HuH-7 (cell line): Measurements from ENCODE around the gene NDUFV1.
"Not testable (repeated sequence)": the region's sequence is repeated elsewhere in the genome, so short reads cannot be mapped to it uniquely, and the experiment has no call there.

Experiments used
- DNase-seq: peaks from one replicate; pipeline ENCODE4 v3.0.0; 2011; ENCODE audit warnings: low spot score

The NDUFV1 gene

DNA sequence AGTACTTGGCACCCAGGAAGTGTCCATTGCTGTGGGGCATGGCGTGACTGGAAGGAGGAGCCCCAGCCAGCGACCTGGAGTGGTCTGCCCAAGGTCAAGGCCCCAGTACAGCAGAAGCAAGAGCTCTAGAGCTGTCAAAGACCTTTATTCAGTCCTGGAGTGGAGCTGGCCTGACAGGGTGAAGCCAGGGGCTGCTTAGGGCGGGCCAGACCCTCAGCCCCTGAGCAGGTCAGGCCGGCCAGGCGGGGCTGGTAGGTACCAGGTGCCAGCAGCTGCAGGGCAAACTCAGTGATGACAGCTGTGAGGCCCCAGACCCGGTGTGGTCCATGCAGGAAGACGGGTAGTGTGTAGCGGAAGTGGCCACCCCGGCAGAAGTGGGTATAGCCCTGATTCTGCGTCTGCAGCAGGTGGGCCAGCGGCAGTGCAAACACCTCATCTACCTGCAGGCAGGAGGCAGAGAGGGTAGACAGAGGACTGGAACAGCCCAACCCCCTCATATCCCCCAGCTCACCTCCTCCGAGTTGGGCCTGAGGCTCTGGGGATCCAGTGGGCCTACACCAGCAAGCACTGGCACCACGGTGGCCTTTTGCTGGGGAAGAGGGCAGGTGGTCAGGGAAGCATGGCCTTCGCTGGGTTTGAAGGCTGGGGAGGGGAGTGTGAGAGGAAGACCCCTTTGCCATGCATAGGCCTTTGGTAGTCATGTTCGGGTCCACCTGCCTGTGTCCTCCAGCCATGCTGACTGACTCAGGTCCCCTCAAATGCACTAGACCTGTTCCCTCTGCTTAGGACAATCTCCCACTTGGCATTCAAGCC is 21.3 kb downstream of the NDUFV1 start:
- no peak for DNase-seq

DNA sequence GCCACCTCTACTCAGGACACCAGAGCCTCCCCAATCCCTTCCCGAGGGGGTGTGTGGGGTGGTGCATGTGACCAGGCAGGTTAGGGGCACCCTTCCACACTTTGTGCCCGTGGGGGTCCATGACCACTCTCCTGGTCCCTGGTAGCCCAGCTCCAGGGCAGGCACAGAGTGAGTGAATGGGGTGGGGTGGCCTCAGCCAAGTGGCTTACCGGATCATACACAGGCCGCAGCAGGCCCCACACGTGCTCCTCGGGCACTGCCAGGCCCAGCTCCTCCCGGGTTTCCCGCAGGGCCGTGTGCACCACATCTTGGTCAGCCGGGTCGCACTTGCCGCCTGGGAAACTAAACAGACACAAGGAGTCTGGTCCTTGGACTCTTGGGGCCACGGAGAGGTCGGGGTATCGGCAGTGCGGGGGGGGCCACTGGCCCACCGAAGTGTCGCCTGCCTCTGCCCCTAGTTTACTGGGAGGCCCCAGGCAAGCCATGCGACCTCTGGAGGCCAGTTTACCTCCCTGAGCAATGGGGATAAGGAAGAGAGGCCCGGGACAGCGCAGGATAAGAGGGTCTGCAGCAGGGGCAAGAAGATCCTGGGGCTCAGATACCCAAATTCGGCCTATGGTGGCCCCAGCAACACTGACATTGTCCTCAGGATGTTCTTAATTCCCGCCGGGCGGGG is 22.1 kb downstream of the NDUFV1 start:
- DNase-seq = no peak

DNA sequence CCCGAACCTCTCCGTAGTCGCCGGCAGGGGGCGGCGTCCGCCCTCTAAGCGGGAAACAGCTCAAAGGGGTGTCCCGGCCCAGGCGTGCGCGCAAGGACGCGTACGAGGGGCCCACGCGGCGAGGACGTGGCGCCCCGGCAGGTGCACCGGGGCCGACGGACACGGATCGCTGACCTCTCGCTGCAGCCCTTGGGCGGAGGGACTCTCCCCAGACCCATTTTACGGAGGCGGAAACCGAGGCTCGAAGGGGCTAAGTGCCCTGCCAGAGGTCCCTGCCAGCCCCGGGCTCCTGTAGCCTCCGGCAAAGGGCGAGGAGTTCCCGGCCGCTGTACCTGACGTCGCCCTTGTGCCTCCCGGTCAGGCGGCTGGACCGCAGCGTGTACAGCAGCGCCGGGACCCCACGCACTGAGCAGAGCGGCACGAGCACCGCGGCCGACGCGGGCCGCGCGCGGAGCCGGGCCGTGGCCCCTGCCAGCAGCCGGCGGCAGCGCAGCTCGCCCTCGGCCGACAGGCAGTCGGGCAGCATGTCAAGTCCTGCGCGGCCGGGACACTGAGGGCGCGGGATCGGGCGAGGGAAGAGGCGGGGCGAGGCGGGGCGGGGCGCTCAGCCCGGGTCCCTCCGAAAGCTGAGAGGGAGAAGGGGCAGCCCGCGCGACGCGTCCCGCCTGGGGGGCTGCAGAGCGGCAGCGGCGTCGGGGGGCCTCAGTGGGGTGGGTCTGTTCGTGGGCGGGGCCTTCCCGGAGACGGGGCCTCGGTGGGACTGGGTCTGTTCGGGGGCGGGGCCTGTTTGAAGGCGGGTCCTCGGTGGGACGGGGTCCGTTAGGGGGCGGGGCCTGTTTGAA is 22.9 kb downstream of the NDUFV1 start, which contains the start of gene NUDT8:
NUDT8 (minus strand) TSS at position 552 of the 842 bp plus-strand sequence; CDS start at position 526, 26 bp downstream.
- peak; percentile 100 for DNase-seq

DNA sequence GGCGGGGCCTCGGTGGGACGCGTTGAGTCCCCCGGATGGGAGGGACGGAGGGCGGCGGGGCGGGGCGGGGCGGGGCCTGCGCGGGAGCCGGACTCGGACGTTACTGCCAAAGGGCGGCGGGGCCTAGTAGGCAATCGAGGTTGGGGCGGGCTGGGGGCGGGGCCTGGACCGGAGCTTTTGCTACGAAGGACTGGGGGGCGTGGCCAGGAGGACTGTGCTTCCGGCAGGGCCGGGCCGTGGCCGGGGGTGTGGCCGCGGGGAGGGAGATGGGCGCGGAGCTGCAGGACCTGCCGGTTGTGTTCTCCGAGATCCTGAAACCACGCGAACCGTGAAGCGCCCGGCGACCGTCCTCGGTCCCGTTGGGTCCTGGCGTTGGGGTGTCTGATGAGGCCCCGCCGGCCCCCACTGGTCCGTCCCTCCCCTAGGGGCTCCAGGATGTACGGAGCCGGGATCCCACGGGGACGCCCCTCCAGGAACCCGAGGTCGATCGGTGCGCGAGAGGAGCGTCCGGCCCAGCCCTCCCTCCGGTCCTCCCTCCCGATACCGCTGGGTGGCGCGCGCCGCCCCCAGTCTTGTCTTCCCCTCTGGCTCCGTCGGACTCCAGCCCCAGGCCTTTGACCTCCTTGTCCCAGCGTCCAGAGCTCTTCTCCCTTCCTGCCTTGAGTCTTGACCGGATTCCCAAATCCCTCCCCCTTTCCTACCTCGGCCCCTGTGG is 23.6 kb downstream of the NDUFV1 start:
- DNase-seq = peak; percentile 100

DNA sequence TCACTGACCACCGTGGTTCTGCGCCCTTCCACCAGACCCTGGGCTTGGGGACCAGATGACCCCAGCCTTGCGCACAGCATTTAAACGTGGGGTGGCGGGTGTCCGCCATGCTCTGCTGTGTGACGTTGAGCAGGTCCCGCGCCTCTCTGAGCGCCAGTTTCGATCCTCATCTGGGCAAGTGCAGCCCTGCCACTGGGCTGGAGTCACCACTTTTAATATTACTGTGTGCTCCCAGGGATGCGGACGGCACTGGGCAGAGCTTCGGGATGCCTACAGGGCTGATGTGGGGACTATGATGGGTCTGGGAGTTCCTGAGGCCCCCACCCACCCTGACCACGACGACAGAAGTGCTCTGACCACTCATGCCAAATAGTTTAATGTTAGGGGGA is 24.2 kb downstream of the NDUFV1 start:
- DNase-seq = no peak

DNA sequence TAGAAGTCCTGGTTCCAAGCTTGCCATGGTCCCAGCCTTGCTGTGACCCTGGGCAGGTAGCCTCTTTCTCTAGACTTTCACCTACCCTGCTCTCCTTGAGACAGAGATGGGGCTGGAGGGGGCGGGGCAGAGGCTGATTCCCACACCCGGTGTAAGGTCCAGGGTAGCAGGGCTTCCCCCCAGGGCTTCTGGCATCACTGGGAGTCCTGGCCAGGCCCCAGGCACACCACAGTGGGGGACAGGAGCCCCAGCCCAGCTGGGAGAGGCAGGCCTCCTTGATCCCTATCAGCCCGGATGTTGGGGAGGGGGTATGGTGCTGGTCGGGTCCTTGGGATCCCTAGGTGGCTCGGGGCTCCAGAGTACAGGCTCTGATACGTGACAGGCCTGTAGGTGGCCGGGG is 24.7 kb downstream of the NDUFV1 start:
- DNase-seq = peak; percentile 74

DNA sequence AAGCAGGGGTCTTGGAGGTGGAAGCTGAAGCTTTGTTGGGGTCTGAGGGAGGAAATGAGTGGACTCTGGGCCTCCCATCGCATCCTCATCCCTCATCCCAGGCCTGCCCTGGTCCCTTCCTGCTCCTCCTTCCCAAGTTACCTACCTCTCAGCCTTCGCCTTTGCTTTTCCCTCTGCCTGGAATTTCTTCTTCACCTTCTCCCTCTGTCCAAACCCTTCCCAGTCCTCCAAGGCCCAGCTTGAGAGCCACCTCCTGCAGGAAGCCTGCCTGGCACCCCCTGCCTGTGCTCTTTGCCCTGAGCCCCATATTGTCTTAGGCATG is 25.1 kb downstream of the NDUFV1 start:
- no peak for DNase-seq

DNA sequence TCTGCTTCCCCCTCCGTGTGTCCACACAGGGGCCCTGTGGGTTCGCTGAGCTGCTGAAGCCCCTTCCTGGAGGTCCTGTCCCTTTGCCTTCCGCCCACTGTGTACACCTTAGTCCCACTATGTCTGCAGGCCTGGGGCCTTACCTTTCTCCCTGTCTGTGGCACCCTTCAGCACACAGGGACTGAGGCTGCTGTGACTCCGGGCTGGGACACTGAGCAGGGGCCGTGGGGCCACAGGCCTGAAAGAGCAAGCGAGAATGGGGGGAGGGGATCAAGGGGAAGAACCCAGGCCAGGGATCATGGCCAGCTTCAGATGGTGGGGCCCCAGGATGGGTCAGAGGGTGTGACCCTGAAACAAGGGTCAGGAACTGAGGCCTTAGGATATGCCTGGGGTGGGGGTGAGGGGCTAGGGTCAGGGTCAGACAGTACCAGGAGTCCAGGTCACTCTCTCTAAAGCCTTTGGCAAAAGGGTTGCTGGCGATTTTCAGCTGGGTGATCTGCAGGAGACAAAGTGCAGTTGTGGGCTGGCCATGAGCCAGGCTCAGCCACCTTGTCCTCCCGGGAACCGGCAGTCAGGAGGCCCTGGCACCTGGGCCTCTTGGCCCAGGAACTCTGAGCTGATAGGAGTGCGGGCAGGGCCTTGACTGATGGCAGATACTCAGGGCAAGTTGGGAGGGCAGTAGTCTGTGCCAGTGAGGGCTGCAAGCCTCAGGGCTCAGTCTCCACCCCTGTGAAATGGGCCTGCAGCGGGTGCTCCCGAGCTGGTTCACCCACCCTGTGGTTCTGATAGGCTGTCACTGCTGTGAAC is 25.6 kb downstream of the NDUFV1 start:
- DNase-seq = peak; percentile 90

DNA sequence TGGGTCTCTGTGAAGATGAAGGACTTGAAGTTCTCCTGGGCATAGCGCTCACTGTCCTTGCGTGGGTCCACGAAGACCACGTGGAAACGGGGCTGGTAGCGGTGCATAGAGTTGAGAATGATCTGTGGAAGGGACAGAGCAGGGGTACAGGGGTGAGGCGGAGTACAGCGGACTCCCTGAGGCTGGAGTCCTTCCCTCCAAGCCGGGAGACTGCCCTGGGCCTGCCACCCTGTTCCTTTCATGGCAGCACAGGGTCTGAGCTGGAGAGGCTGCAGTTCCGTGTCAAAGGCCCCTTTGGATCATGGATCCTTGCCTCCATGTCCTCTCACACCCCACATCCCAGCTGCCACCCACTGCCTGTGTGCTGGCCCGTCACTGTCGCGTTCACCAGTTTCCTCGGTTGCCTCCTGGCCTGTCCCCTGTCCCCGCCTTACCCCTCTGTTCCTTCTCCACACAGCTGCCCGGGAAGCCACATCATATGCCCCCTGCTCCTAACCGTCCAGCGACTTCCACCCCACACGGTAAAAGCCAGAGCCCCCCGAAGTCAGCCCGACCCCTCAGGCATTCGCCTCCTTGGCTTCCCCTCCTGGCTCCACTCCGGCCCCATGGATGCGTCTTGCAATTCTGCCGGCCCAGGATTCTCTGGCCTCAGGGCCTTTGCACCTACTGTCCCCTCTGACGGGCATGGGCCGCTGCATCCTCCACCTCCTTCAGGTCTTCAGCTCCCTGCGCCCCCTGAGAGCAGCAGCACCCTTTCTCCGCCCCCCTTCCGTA is 26.4 kb downstream of the NDUFV1 start:
- DNase-seq = no peak

DNA sequence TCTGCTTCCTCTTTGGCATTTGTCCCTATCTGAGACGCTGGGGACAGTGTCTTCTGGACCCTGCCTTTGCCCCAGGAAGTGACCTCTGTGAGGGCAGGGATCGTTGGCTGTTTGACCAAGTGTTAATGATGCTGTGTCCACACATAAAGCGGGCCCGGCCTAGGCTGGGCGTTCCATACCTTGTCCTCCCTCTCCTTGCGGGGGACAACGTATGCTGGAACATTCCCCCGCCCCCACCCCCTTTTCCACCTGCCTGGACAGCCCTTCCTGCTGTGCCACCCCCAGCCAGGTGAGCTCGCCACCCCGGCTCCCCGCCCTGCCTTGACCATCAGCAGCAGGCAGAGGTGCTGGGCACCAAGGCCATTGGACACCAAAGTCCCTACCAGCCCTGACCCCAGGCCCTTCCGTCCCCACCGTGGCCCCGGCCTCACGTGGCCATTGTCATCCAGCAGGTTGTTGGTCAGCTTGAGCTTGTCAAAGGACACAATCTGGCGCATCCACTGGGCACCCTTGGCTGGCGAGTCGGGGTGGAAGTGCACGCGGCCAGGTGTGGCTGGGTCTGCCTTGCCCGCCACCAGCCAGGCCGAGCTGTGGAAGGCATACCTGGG is 27.1 kb downstream of the NDUFV1 start:
- DNase-seq = peak; percentile 58

DNA sequence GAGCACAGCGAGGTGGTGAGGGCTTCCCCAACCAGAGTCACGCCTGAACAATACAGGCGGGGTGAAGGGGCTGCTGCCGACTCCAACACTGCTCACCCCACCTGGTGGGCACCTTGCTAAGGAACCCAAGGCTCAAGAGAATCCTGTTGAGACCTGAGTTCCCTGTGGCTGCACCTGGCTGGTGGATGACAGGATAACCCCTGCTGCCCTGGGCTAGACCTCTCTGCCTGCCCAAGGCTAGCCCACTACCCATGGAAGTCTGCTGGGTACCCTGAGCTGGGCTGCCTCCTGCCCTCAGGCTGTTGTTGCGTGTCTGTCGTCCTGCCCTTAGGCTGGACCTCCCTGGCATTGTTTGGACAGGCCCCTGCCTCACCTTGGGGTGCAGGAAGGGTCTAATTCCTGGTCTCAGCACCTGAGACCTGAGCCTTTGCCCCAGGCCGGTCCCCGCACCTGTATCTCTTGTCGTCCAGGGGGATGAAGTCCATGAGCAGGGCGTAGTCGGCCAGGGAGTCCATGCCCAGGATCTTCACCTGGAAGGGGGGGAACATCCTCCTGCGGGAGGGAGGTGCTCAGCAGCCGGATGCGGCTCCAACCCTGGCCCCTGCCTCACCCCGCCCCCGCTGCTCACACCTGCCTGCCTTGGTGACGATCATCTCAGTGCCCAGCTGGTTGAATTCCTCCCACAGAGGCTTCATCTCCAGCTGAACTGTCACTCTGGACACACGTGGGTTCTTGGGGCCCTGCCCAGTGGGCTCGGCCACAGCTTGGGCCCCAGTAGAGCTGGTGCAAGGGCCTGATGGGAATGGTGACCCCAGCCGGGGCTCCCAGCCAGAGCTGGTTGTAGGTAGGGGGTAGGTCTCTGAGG is 27.9 kb downstream of the NDUFV1 start:
- DNase-seq = no peak

DNA sequence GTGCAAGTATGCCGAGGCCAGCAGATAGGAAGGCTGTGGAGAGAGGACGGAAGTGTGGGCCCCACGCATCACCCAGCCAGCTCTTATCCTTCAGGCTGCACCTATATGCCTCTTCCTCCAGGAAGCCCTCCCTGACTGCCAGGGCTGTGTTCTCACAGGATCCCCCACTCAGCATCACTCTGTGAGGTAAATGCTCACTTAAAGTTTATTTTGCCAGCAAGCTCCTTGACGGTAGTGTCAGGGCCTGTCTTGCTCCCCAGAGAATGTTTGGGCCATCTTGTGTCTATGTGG is 28.4 kb downstream of the NDUFV1 start:
- no peak for DNase-seq

DNA sequence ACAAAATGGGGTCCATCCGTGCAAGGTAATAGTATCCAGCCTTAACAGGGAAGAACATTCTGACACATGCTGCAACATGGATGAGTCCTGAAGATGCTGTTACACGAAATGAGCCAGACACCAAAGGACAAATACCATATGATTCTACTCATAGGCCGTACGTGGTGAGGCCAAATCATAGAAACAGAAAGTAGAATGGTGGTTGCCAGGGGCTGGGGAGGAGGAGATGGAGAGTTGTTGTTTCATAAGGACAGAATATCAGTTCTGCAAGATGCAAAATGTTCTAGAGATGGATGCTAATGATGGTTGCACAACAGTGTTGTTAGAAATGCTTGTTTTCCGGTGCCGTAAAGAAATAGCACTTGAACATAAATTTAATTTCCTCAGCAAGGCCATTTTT is 30.2 kb downstream of the NDUFV1 start:
- DNase-seq = no peak

DNA sequence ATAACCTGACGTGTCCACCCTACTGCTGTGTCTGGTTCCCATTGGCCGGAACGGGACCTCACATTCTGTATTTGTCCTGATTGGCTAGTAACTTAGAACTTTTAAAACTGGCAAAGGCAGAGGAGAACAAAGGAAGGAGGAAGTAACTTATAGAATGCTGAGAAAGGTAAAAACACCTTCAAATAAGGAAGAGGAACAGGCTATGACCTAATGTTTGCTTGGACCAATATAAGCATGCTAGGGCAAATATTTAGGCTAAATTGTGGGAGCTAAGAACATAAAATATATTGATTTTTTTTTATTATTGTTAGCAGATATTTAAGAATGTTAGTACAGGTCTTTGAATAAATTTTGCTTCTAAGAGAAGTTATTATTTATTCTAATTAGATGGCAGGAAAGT is 30.7 kb downstream of the NDUFV1 start:
- not testable (repeated sequence) for DNase-seq

DNA sequence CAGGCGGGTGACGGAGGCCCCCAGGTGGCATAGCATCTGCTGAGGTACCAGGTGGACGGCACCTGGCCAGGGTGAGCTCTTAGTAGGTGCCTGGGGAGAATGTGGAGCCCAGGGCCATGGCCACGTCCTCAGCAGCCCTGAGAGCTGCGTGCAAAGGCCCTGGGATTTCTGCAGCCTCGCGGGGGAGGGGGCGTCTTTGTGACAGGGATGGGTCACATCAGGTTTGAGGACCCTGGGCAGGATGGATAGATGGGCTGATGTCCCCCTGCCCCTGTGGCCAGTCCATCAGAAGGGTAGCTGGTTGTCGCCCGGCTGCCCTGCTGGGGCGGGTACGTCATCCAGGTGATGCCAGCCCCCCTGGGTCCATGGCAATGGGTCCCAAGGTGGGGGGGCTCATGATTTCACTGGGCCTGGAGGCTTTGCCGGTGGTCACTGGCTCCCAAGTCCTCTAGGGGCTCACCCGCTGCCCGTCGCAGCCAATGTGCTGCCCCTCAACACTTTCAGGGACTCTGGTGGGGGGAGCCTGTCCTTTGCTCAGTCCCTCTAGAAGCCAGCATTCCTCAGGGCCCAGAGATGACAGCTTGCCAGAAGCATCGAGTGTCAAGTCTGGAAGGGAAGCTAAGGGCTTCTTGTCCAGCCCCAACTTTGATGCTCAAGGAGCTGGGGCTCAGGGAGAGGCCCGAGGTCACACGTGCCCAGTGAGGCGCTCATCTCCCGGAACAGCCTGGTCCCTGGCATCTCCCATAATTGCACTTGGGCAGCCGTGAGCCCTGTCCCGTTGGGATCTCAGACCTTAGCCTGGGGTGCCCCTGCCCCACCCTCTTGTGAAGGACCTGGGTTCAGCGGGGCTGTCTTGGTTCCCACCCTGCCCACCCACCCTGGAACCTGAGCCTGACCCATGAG is 32.0 kb downstream of the NDUFV1 start:
- no peak for DNase-seq

DNA sequence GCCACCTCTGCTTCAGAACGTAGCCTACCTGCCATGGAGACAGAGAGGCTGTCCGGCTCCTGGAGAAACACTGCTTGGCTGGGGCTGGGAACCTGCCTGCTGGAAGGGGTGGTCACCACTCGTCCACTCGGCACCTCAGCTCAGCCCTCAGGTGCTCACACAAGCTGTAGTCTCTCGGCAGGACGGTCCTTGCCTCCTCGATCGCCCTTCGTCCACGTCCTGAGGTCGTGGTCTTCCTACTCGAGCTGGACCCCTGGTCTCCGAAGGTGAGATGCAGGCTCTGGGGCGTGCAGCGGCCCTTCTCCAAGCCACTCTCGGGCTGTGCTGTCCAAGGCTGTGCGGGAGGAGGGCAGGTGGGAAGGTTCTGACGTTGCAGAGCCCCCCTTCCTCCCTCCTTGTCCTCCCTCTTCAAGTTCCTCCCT is 32.7 kb downstream of the NDUFV1 start, which contains the start of gene TBX10:
TBX10 (minus strand) TSS at position 326 of the 422 bp plus-strand sequence; CDS start at position 35, 291 bp downstream.
- DNase-seq = no peak

DNA sequence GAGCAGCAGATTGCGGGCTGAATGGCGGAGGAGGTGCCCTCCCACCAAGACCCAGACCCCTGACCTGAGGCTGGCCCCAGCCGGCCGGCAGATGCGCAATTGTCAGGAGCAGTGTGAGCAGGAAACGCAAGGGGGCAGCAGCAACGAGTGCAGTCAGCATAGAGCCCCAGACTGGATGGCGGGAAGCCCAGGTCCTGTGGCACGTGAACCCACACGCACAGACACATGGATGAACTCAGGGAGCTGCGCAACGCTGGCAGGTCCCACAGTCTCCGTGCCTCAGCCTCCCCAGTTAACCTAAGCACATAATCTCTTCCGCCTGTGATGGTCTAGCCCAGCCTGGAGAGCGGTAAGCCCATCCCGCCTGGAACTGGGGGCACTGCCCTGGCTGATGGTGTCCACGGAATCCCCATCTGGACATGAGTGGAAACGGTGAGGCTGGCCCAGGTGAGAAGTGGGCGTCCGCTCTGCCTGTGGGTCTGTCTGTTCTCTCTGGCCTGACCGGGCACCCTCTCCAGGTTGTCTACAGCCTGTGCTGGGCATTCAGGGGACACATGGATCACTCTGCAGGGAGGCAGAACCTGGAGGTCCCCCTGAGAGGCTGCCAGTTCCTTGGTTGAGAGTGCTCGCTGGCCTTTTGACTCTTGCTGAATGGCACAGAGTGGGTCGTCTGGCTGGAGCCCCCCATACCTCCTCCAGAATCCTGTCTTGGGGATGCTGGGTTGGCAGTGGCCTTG is 33.5 kb downstream of the NDUFV1 start:
- peak; percentile 100 for DNase-seq
